Peyer's patch (tissue), 4 donors: ENCODE measurements around the gene KIAA0930. TPM values are rescaled to one million over a fixed set of nuclear protein-coding genes. Genes with fewer than 3 reads are reported as not detected.
"Not testable (repeated sequence)": the region's sequence is repeated elsewhere in the genome, so short reads cannot be mapped to it uniquely, and the experiment has no call there.

ENCODE experiments used
- DNase-seq, 3 donors: peaks; one replicate each; pipeline ENCODE4 v3.0.0-alpha.2; 2017 to 2019
- H3K27ac ChIP-seq, 4 donors: fragments of 200-600 bp; sonication (generic); one replicate each; pipeline ENCODE4 v1.5.1; 2016 to 2019
- H3K27me3 ChIP-seq, 2 donors: fragments of 200-600 bp; sonication (generic); one replicate each; pipeline ENCODE4 v1.5.1; 2019
- H3K36me3 ChIP-seq, 3 donors: fragments of 200-600 bp; sonication (generic); one replicate each; pipeline ENCODE4 v1.5.1; 2016 to 2019
- H3K4me1 ChIP-seq, 4 donors: fragments of 200-600 bp; sonication (generic); one replicate each; pipeline ENCODE4 v1.5.1; 2016 to 2019
- H3K4me3 ChIP-seq, 4 donors: fragments of 200-600 bp; sonication (generic); 1 replicate in 3 of 4; 2 replicates in 1 of 4; pipeline ENCODE4 v1.5.1; 2016 to 2019; ENCODE audit warnings: mild to moderate bottlenecking in 1 of 4
- H3K9me3 ChIP-seq, 4 donors: fragments of 200-600 bp; sonication (generic); one replicate each; pipeline ENCODE4 v1.5.1; 2016 to 2019; ENCODE audit warnings: mild to moderate bottlenecking in 1 of 4
- CTCF ChIP-seq, 6 experiments: fragments of 450-650 bp in 4 of 6; fragments of 200-600 bp in 2 of 6; sonication (generic) in 1 of 6; IDR thresholded peaks; one replicate each; pipeline ENCODE4 v1.5.1; 2017 to 2019; ENCODE audit warnings: antibody characterized with exemption in 6 of 6, mild to moderate bottlenecking in 3 of 6, moderate library complexity in 1 of 6
- POLR2A ChIP-seq, 2 donors: fragments of 450-650 bp; IDR thresholded peaks; one replicate each; pipeline ENCODE4 v1.5.1; 2017; ENCODE audit warnings: antibody characterized with exemption in 2 of 2, mild to moderate bottlenecking in 2 of 2, moderate library complexity in 2 of 2
- total RNA-seq, 4 donors: library from RNA; depleted of rRNA; stranded (reverse); fragments of >200 nt; gene quantifications; one replicate each; pipeline ENCODE4 v1.1.0, GENCODE V29; 2016

KIAA0930 gene
- total RNA-seq, 4 donors from 2014 or later, result 21.2 to 41.3 (median 27.8) TPM

- H3K27ac ChIP-seq, result no peak overlapping the region
- no peaks in the 10 kb centered on the region for H3K27me3 ChIP-seq
- no peak overlapping the region for H3K4me3 ChIP-seq
- no peaks in the 10 kb centered on the region for H3K9me3 ChIP-seq
- peaks cover 3 to 24% (median 17%) of the 10 kb centered on the region in 4 donors for H3K4me1 ChIP-seq
- TF ChIP-seq CTCF (IDR thresholded peaks at IDR 0.05), result no peak
- no peak for TF ChIP-seq POLR2A (IDR thresholded peaks at IDR 0.05)
- no peak for DNase-seq
- H3K36me3 ChIP-seq, result no peaks in the 10 kb centered on the region
Observed at GRCh38 chr22:45259754-45260394, 19.2 kb upstream of the KIAA0930 start.

- H3K4me3 ChIP-seq, H3K9me3 ChIP-seq, H3K27ac ChIP-seq, H3K36me3 ChIP-seq, DNase-seq, H3K27me3 ChIP-seq: not testable (repeated sequence)
- H3K4me1 ChIP-seq, result peaks cover 3 to 13% (median 7%) of the 10 kb centered on the region in 4 donors
Observed at GRCh38 chr22:45257941-45258340, 17.2 kb upstream of the KIAA0930 start.

GRCh38 chr22:45254789-45255278 is 14.1 kb upstream of the KIAA0930 start:
- Histone ChIP-seq H3K27me3 (no peaks in the 10 kb centered on the region), H3K36me3 (no peaks in the 10 kb centered on the region), H3K4me1 (no peaks in the 10 kb centered on the region), H3K9me3 (no peaks in the 10 kb centered on the region), H3K4me3 (no peak overlapping the region), H3K27ac (no peak overlapping the region)
- TF ChIP-seq CTCF (IDR thresholded peaks at IDR 0.05) (no peak), POLR2A (IDR thresholded peaks at IDR 0.05) (no peak)
- no peak for DNase-seq

- Histone ChIP-seq H3K36me3 (no peaks in the 10 kb centered on the region), H3K4me3 (no peak overlapping the region), H3K9me3 (no peaks in the 10 kb centered on the region), H3K27ac (no peak overlapping the region), H3K4me1 (no peaks in the 10 kb centered on the region), H3K27me3 (no peaks in the 10 kb centered on the region)
- no peak for DNase-seq
- TF ChIP-seq POLR2A (IDR thresholded peaks at IDR 0.05), result no peak
- no peak for TF ChIP-seq CTCF (IDR thresholded peaks at IDR 0.05)
Observed at GRCh38 chr22:45254388-45254787, 13.7 kb upstream of the KIAA0930 start.

GRCh38 chr22:45253039-45253641 is 12.4 kb upstream of the KIAA0930 start:
- Histone ChIP-seq H3K9me3 (no peaks in the 10 kb centered on the region), H3K36me3 (no peaks in the 10 kb centered on the region), H3K4me1 (peaks cover 0 to 7% (median 0%) of the 10 kb centered on the region in 4 donors), H3K27ac (no peak overlapping the region), H3K4me3 (no peak overlapping the region), H3K27me3 (no peaks in the 10 kb centered on the region)
- DNase-seq, result no peak
- TF ChIP-seq CTCF (IDR thresholded peaks at IDR 0.05) (no peak), POLR2A (IDR thresholded peaks at IDR 0.05) (no peak)

- no peak for TF ChIP-seq POLR2A (IDR thresholded peaks at IDR 0.05)
- no peak for TF ChIP-seq CTCF (IDR thresholded peaks at IDR 0.05)
- DNase-seq, result no peak
- H3K4me3 ChIP-seq, result no peak overlapping the region
- H3K27me3 ChIP-seq, result no peaks in the 10 kb centered on the region
- no peaks in the 10 kb centered on the region for H3K9me3 ChIP-seq
- H3K27ac ChIP-seq, result no peak overlapping the region
- peaks cover 0 to 11% (median 2%) of the 10 kb centered on the region in 4 donors for H3K4me1 ChIP-seq
- H3K36me3 ChIP-seq, result no peaks in the 10 kb centered on the region
Observed at GRCh38 chr22:45251825-45252224, 11.1 kb upstream of the KIAA0930 start.
